HG03378 (cell line): ENCODE measurements around the gene PHC3.

Experiments used
- ATAC-seq: cut with Tn5 transposase; IDR thresholded peaks from one replicate; pipeline ENCODE4 v1.9.1; 2021; ENCODE audit warnings: mild to moderate bottlenecking, moderate library complexity; ENCODE audit not compliant: unreplicated experiment

PHC3 gene

GRCh38 chr3:170079536-170080165, 101.9 kb downstream of the PHC3 start:
- ATAC-seq: no peak

GRCh38 chr3:170078620-170079281, 102.8 kb downstream of the PHC3 start:
- ATAC-seq: no peak

- ATAC-seq: no peak
Measured at GRCh38 chr3:170077361-170077760, 104.2 kb downstream of the PHC3 start.

- no peak for ATAC-seq
Measured at GRCh38 chr3:170076715-170077238, 104.8 kb downstream of the PHC3 start.

GRCh38 chr3:170075441-170076091, 106.0 kb downstream of the PHC3 start:
- ATAC-seq: no peak

- ATAC-seq: no peak
Measured at GRCh38 chr3:170064108-170064507, 117.4 kb downstream of the PHC3 start.

GRCh38 chr3:170063691-170064090, 117.8 kb downstream of the PHC3 start:
- no peak for ATAC-seq

- ATAC-seq: no peak
Measured at GRCh38 chr3:170062769-170063168, 118.8 kb downstream of the PHC3 start.

GRCh38 chr3:170062068-170062467, 119.5 kb downstream of the PHC3 start:
- no peak for ATAC-seq

- ATAC-seq: no peak
Measured at GRCh38 chr3:170059447-170059846, 122.1 kb downstream of the PHC3 start.

GRCh38 chr3:170058127-170058526, 123.4 kb downstream of the PHC3 start:
- ATAC-seq: no peak

GRCh38 chr3:170057550-170057949, 124.0 kb downstream of the PHC3 start:
- ATAC-seq: no peak

- peak; percentile 93 for ATAC-seq
Measured at GRCh38 chr3:170056710-170057454, 124.7 kb downstream of the PHC3 start.

- ATAC-seq: peak; percentile 72
Measured at GRCh38 chr3:170055209-170055608, 126.3 kb downstream of the PHC3 start.

- no peak for ATAC-seq
Measured at GRCh38 chr3:170054204-170054603, 127.3 kb downstream of the PHC3 start.

GRCh38 chr3:170052398-170052797, 129.1 kb downstream of the PHC3 start:
- ATAC-seq: no peak

- ATAC-seq: no peak
Measured at GRCh38 chr3:170050753-170051152, 130.8 kb downstream of the PHC3 start.

- ATAC-seq: no peak
Measured at GRCh38 chr3:170049146-170050000, 132.2 kb downstream of the PHC3 start.

GRCh38 chr3:170047133-170047404, 134.5 kb downstream of the PHC3 start:
- ATAC-seq: no peak

GRCh38 chr3:170046269-170047132, 135.0 kb downstream of the PHC3 start:
- ATAC-seq: no peak
